RPMI7951 (cell line): ENCODE results near the gene UTF1. TPM values are rescaled to one million over a fixed set of nuclear protein-coding genes. Genes with fewer than 3 reads are reported as not detected.
"Not testable (repeated sequence)": the region's sequence is repeated elsewhere in the genome, so short reads cannot be mapped to it uniquely, and the experiment has no call there.

Experiments
- DNase-seq: peaks from one replicate; pipeline ENCODE4 v3.0.0-alpha.2; 2012; ENCODE audit warnings: low read depth
- total RNA-seq: library from RNA; depleted of rRNA; stranded (reverse); fragments of >200 nt; shearing (Covaris generic); gene quantifications from 2 replicates; pipeline ENCODE4 v1.2.3, GENCODE V29; 2014

UTF1 gene
- total RNA-seq, 1 experiment from 2014 or later: not detected

- DNase-seq: no peak
Observed at GRCh38 chr10:133227256-133227655, 2.8 kb upstream of the UTF1 start.

GRCh38 chr10:133229265-133230043 lies 563 bp upstream of the UTF1 start:
- no peak for DNase-seq

- DNase-seq: no peak
Observed at GRCh38 chr10:133230387-133231195, 574 bp downstream of the UTF1 start.

GRCh38 chr10:133231244-133231945 lies 1.4 kb downstream of the UTF1 start:
- DNase-seq: no peak

- DNase-seq: no peak
Observed at GRCh38 chr10:133231946-133232574, 2.0 kb downstream of the UTF1 start.

- DNase-seq: not testable (repeated sequence)
Observed at GRCh38 chr10:133234796-133235195, 4.8 kb downstream of the UTF1 start.

- no peak for DNase-seq
Observed at GRCh38 chr10:133235265-133235855, 5.3 kb downstream of the UTF1 start.

- DNase-seq: no peak
Observed at GRCh38 chr10:133235932-133236331, 5.9 kb downstream of the UTF1 start.

- DNase-seq: no peak
Observed at GRCh38 chr10:133236401-133237240, 6.6 kb downstream of the UTF1 start.

- no peak for DNase-seq
Observed at GRCh38 chr10:133237241-133237587, 7.2 kb downstream of the UTF1 start.

GRCh38 chr10:133237588-133238465 lies 7.8 kb downstream of the UTF1 start, which contains the start of gene VENTX:
TSS of gene VENTX (plus strand) at chr10:133237855. CDS start at chr10:133237915, 60 bp downstream.
- DNase-seq: no peak

- no peak for DNase-seq
Observed at GRCh38 chr10:133238466-133238804, 8.4 kb downstream of the UTF1 start.

- DNase-seq: no peak
Observed at GRCh38 chr10:133239990-133240389, 10.0 kb downstream of the UTF1 start.

GRCh38 chr10:133241501-133242205 lies 11.6 kb downstream of the UTF1 start:
- DNase-seq: no peak

GRCh38 chr10:133242611-133243356 lies 12.8 kb downstream of the UTF1 start:
- DNase-seq: peak; percentile 44

GRCh38 chr10:133243593-133243992 lies 13.6 kb downstream of the UTF1 start:
- no peak for DNase-seq

GRCh38 chr10:133245439-133246235 lies 15.6 kb downstream of the UTF1 start:
- DNase-seq: peak; percentile 31
